ENCODE data around the gene PDE6B. TPM values are rescaled to one million over a fixed set of nuclear protein-coding genes. Genes with fewer than 3 reads are reported as not detected.

PDE6B gene
- total and polyA plus RNA-seq, 10 donors: 4.4 to 19.8 (median 11.8) TPM

- H3K27me3 ChIP-seq (replicated peaks in 1 of 7): peaks cover 2 to 96% (median 61%) of the 10 kb centered on the region in 7 donors
- intact Hi-C loops (cut with DNase I; ENCODE audit: low total_unique reads): no loop called here
Observed at GRCh38 chr4:577499-578450, 47.6 kb upstream of the PDE6B start.

DNA sequence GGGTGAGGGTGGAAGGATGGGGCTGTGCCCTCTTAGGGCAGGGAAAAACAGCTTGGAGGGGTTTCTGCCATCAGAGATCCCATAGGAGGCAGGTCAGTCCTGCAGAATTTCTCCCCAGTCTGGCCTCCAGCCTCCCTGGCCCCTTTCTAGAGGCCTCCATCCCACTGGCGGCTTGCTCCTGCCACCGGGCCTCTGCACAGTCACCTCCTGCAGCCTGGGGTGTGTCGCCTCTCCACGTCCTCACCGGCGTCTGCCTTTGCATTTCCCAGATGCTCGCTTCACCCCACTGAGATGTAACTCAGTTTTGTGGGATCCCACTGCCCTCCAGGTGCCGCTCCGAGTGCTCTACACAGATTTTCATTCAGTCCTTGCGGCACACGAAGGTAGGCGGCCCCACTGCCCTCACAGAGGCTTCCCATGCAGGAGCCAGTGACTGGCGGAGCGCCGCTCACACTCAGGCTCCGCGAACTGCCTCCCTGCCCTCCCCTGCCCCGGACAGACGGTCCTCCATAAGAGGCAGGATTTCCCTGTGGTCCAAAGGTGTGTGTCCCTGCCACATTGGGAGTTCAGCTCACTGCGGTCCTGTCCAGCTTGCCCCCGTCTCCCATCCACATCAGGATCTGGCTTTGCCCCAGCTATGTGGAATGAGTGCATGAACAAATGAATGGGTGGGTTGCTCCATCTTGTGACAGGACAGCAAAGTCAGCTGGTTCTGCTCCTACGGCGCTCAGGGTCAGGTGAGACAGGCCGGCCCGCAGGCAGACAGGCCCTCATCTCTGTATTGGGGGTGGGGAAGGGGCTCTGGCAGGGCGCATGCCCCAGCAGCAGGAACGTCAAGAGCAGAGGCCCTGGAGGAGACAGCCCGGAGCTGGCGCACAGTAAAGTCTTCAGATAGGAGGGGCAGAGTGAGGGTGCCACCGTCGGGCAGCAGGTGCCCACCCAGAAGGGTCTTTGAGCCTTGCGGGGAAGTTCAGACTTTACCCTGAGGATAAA, 46.6 kb upstream of the PDE6B start:
- peaks cover 0 to 93% (median 52%) of the 10 kb centered on the region in 7 donors for H3K27me3 ChIP-seq (replicated peaks in 1 of 7)
- peaks cover 0 to 25% (median 10%) of the 10 kb centered on the region in 8 donors for H3K9me3 ChIP-seq
- 22 to 37% (median 25%) methylated on average over 28 to 32 of the region's 32 CpGs for WGBS, 5 donors
- H3K4me1 ChIP-seq: peaks cover 0 to 31% (median 17%) of the 10 kb centered on the region in 6 donors
- intact Hi-C loops (cut with DNase I; ENCODE audit: low total_unique reads): no loop called here
- H3K4me3 ChIP-seq: no peak overlapping the region
- TF ChIP-seq CTCF (IDR thresholded peaks at IDR 0.05 in 8 of 11, conservative IDR thresholded peaks at IDR 0.05 in 3 of 11) (no peak), POLR2A (IDR thresholded peaks at IDR 0.05) (no peak), POLR2AphosphoS5 (IDR thresholded peaks at IDR 0.05) (no peak)
- H3K27ac ChIP-seq: no peak overlapping the region
- DNase-seq: peak; percentile 54
- H3K36me3 ChIP-seq: no peaks in the 10 kb centered on the region

More at GRCh38 chr4:577499-578450, 47.6 kb upstream of the PDE6B start:
- H3K4me1 ChIP-seq: peaks cover 0 to 31% (median 17%) of the 10 kb centered on the region in 6 donors
- no peak overlapping the region for H3K27ac ChIP-seq
- H3K9me3 ChIP-seq: peaks cover 0 to 16% (median under 1%) of the 10 kb centered on the region in 8 donors
- WGBS, 5 donors: 4 to 7% (median 5%) methylated on average over 37 to 52 of the region's 52 CpGs
- peak overlapping the region in 2 of 8 donors; percentile 20 to 27 for H3K4me3 ChIP-seq
- TF ChIP-seq CTCF (IDR thresholded peaks at IDR 0.05 in 8 of 11, conservative IDR thresholded peaks at IDR 0.05 in 3 of 11) (no peak), POLR2A (IDR thresholded peaks at IDR 0.05) (no peak), POLR2AphosphoS5 (IDR thresholded peaks at IDR 0.05) (no peak)
- peak; percentile 64 for DNase-seq
- no peaks in the 10 kb centered on the region for H3K36me3 ChIP-seq

GRCh38 chr4:579543-580175, 45.7 kb upstream of the PDE6B start:
- 27 to 50% (median 35%) methylated on average over 11 of the region's 11 CpGs for WGBS, 5 donors
- DNase-seq: no peak

DNA sequence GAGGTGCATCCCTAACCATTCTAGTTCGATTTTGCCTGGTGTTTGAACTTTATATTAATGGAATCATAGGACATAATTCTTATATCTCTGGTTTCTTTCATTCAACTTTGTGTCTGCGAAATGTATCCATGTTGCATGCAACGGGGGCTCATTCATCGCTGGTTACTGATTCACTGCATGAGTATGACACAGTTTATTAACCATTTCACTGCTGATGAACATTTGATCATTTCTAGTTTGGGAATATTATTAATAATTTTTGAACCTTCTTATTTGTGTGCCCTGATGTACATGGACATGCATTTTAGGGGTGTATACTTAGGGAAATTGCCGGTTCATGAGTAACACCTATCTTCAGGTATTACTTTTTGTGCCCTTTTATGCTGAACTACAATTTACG, 44.2 kb upstream of the PDE6B start:
- DNase-seq: no peak
- Histone ChIP-seq H3K27ac (no peak overlapping the region), H3K27me3 (replicated peaks in 1 of 7) (peaks cover 0 to 73% (median 36%) of the 10 kb centered on the region in 7 donors), H3K4me1 (peaks cover 0 to 18% (median 8%) of the 10 kb centered on the region in 6 donors), H3K4me3 (no peak overlapping the region), H3K36me3 (no peaks in the 10 kb centered on the region), H3K9me3 (peaks cover 0 to 36% (median 21%) of the 10 kb centered on the region in 8 donors)
- 72 to 78% (median 77%) methylated on average over 6 of the region's 6 CpGs for WGBS, 5 donors
- intact Hi-C loops (cut with DNase I; ENCODE audit: low total_unique reads): no loop called here
- TF ChIP-seq CTCF (IDR thresholded peaks at IDR 0.05 in 8 of 11, conservative IDR thresholded peaks at IDR 0.05 in 3 of 11): no peak
- TF ChIP-seq POLR2A (IDR thresholded peaks at IDR 0.05): no peak
- TF ChIP-seq POLR2AphosphoS5 (IDR thresholded peaks at IDR 0.05): no peak

More at GRCh38 chr4:579543-580175, 45.7 kb upstream of the PDE6B start:
- no peak for TF ChIP-seq POLR2A (IDR thresholded peaks at IDR 0.05)
- H3K36me3 ChIP-seq: no peaks in the 10 kb centered on the region
- peaks cover 0 to 26% (median 14%) of the 10 kb centered on the region in 6 donors for H3K4me1 ChIP-seq
- peaks cover 0 to 32% (median 19%) of the 10 kb centered on the region in 8 donors for H3K9me3 ChIP-seq
- H3K4me3 ChIP-seq: no peak overlapping the region
- intact Hi-C loops (cut with DNase I; ENCODE audit: low total_unique reads): no loop called here
- H3K27me3 ChIP-seq (replicated peaks in 1 of 7): peaks cover 0 to 84% (median 47%) of the 10 kb centered on the region in 7 donors
- no peak overlapping the region for H3K27ac ChIP-seq
